Testis (tissue), 3 donors: Measurements from ENCODE around the gene SDK2. TPM values are rescaled to one million over a fixed set of nuclear protein-coding genes. Genes with fewer than 3 reads are reported as not detected.

Source experiments
- DNase-seq: peaks from one replicate; pipeline ENCODE4 v3.0.0-alpha.2; 2019
- H3K27ac ChIP-seq, 2 donors: fragments of 200-600 bp; sonication (generic); one replicate each; pipeline ENCODE4 v1.5.1; 2019
- H3K27me3 ChIP-seq: fragments of 200-600 bp; sonication (generic); one replicate; pipeline ENCODE4 v1.5.1; 2019
- H3K36me3 ChIP-seq: fragments of 200-600 bp; sonication (generic); one replicate; pipeline ENCODE4 v1.5.1; 2017; ENCODE audit warnings: low read depth; ENCODE audit errors: missing control alignments
- H3K4me1 ChIP-seq: fragments of 200-600 bp; sonication (generic); one replicate; pipeline ENCODE4 v1.5.1; 2019
- H3K4me3 ChIP-seq, 2 donors: fragments of 200-600 bp; sonication (generic); one replicate each; pipeline ENCODE4 v1.5.1; 2017 to 2019
- H3K9me3 ChIP-seq: fragments of 200-600 bp; sonication (generic); one replicate; pipeline ENCODE4 v1.5.1; 2017
- CTCF ChIP-seq, 3 experiments: fragments of 450-650 bp in 2 of 3; fragments of 200-600 bp in 1 of 3; sonication (generic) in 1 of 3; IDR thresholded peaks; one replicate each; pipeline ENCODE4 v1.5.1; 2016 to 2019; ENCODE audit warnings: antibody characterized with exemption in 3 of 3, mild to moderate bottlenecking in 2 of 3, moderate library complexity in 1 of 3
- POLR2A ChIP-seq: fragments of 450-650 bp; IDR thresholded peaks from one replicate; pipeline ENCODE4 v1.6.1; 2017; ENCODE audit warnings: antibody characterized with exemption, mild to moderate bottlenecking, moderate library complexity
- WGBS, 2 donors: methylation state at CpG; one replicate each; pipeline ENCODE4 v1.1.5; 2018; 5-methylcytosine and 5-hydroxymethylcytosine counted together
- intact Hi-C: fragments of 100-400 bp; cut with DNase I; formaldehyde crosslinking; loops from one replicate; pipeline ENCODE4 v1.15.1; 2023; ENCODE audit warnings: low total_unique reads
- polyA plus RNA-seq: library from polyadenylated mRNA; stranded (reverse); fragments of 350-450 nt; fragmentation: Illumina TruSeq; extraction: RNeasy Lipid Tissue Mini Kit (QIAGEN cat#74804); gene quantifications from one replicate; pipeline ENCODE4 v1.2.3, GENCODE V29; 2014; ENCODE audit warnings: low read depth, low replicate concordance; ENCODE audit not compliant: insufficient read depth
- total RNA-seq, 2 donors: library from RNA; depleted of rRNA; stranded (reverse); fragments of >200 nt; gene quantifications; one replicate each; pipeline ENCODE4 v1.2.3, GENCODE V29; 2016

Gene SDK2
- total and polyA plus RNA-seq, 3 donors from 2014 or later = 36.9 to 63.4 (median 55.4) TPM

GRCh38 chr17:73681946-73682345 is 37.7 kb upstream of the SDK2 start:
- H3K27ac ChIP-seq = no peak overlapping the region
- no peaks in the 10 kb centered on the region for H3K9me3 ChIP-seq
- intact Hi-C loops = no loop called here
- H3K4me1 ChIP-seq = peaks cover 9% of the 10 kb centered on the region
- TF ChIP-seq POLR2A = no peak
- no peak for TF ChIP-seq CTCF (IDR thresholded peaks at IDR 0.05)
- DNase-seq = no peak
- no peaks in the 10 kb centered on the region for H3K36me3 ChIP-seq
- no peaks in the 10 kb centered on the region for H3K27me3 ChIP-seq
- H3K4me3 ChIP-seq = no peak overlapping the region
- WGBS, 2 donors = 57 to 100% methylated on average over 1 of the region's 1 CpG

GRCh38 chr17:73679476-73679875 is 35.2 kb upstream of the SDK2 start:
- Histone ChIP-seq H3K4me1 (peaks cover under 1% of the 10 kb centered on the region), H3K9me3 (no peaks in the 10 kb centered on the region), H3K36me3 (no peaks in the 10 kb centered on the region), H3K27me3 (no peaks in the 10 kb centered on the region), H3K4me3 (no peak overlapping the region), H3K27ac (no peak overlapping the region)
- TF ChIP-seq CTCF (IDR thresholded peaks at IDR 0.05) = no peak
- intact Hi-C loops = no loop called here
- WGBS, 2 donors = 79 to 85% methylated on average over 4 of the region's 4 CpGs
- DNase-seq = no peak

GRCh38 chr17:73678999-73679398 is 34.8 kb upstream of the SDK2 start:
- H3K4me3 ChIP-seq = no peak overlapping the region
- DNase-seq = no peak
- TF ChIP-seq CTCF (IDR thresholded peaks at IDR 0.05) (no peak), POLR2A (no peak)
- H3K36me3 ChIP-seq = no peaks in the 10 kb centered on the region
- H3K9me3 ChIP-seq = no peaks in the 10 kb centered on the region
- no peak overlapping the region for H3K27ac ChIP-seq
- intact Hi-C loops = no loop called here
- no peaks in the 10 kb centered on the region for H3K4me1 ChIP-seq
- no peaks in the 10 kb centered on the region for H3K27me3 ChIP-seq
- 76 to 85% methylated on average over 7 of the region's 7 CpGs for WGBS, 2 donors

- Histone ChIP-seq H3K4me3 (no peak overlapping the region), H3K4me1 (no peaks in the 10 kb centered on the region), H3K36me3 (no peaks in the 10 kb centered on the region), H3K27ac (no peak overlapping the region), H3K9me3 (no peaks in the 10 kb centered on the region), H3K27me3 (no peaks in the 10 kb centered on the region)
- WGBS, 2 donors = 82 to 85% methylated on average over 3 of the region's 3 CpGs
- intact Hi-C loops = no loop called here
- TF ChIP-seq POLR2A = no peak
- TF ChIP-seq CTCF (IDR thresholded peaks at IDR 0.05) = no peak
- no peak for DNase-seq
Observed at GRCh38 chr17:73669771-73670170, 25.5 kb upstream of the SDK2 start.

GRCh38 chr17:73667181-73667959 is 23.1 kb upstream of the SDK2 start:
- Histone ChIP-seq H3K9me3 (no peaks in the 10 kb centered on the region), H3K27ac (no peak overlapping the region), H3K36me3 (no peaks in the 10 kb centered on the region), H3K4me3 (no peak overlapping the region), H3K27me3 (no peaks in the 10 kb centered on the region), H3K4me1 (no peaks in the 10 kb centered on the region)
- intact Hi-C loops = no loop called here
- DNase-seq = no peak
- 74 to 79% methylated on average over 9 of the region's 9 CpGs for WGBS, 2 donors
- TF ChIP-seq CTCF (IDR thresholded peaks at IDR 0.05) = no peak
- TF ChIP-seq POLR2A = no peak
